Stimulated activated CD4-positive, alpha-beta T cell treated with anti-CD3 and anti-CD28 coated beads, Interleukin-2, amount 100 ng/mL, for 4 hours (primary cell): ENCODE data around the gene LATS2.

Source experiments
- DNase-seq: peaks from one replicate; pipeline ENCODE4 v3.0.0-alpha.2; 2020; ENCODE audit warnings: low read depth

Gene LATS2

DNA sequence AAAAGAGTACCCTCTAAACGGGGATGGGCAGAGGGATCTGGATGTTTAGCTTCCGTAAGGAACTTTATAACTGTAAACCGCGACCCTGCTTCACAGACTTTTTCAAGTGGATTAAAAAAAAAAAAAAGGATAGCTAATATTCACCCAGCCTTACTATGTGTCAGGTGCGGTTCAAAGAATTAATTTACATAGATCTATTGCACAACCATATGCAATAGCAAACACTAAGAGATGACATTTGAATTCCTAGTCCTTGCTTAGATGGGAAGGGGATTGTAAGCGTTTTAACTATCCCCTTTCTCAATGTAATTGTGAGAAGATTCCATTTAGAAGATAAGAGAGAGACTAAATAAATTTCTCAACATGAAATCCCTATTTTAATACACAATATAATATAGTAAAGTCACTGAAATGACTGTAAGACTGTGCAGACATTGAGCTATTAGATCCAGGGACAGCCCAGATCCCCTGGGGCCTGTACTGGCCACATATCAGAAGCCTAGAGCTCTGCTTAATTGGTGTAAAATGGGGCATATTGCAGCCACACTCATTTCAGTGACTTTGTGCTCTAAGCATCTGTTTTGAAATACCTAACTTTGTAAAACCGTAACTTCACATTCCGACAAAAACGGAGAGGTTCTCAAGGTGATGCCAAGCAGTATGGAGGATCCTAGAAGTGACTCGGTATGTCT, 13.6 kb downstream of the LATS2 start:
- DNase-seq = no peak

DNA sequence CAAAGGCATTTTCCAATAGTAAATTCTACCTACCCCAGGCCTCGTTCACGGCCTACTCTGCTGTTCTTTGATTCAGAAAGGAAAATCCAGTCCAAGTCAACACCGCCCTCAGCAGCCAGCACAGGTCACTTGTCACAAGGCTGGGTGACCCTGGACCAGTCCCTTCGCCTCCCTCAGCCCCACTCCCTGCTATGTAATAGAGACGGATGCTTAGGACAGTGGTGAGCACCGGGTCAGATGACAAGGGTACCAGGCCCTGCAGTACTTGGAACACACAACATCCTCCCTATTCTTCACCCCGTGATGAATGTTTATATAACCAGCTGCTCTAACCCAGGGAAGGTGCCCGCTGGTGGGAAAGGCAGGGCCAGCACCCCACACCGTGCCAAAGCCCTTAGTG, 14.3 kb downstream of the LATS2 start:
- DNase-seq = no peak

DNA sequence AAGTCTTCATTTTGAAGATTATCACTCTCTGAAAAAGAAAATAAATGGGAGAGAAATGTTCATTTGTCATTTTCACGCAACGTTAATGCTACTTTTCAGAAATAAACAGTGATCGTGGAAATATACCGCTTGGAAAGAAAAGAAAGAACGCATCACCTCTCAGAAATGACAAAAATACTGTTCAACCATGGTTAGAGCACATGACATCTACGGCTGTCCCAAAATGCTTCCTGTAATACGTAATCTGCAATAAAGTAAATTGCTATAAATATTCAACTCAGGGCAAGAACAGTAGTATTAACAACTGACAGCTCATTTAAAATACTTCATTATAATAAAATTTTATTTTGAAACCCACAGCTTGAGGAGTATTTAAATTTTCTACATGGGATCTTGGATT, 15.2 kb downstream of the LATS2 start:
- no peak for DNase-seq

DNA sequence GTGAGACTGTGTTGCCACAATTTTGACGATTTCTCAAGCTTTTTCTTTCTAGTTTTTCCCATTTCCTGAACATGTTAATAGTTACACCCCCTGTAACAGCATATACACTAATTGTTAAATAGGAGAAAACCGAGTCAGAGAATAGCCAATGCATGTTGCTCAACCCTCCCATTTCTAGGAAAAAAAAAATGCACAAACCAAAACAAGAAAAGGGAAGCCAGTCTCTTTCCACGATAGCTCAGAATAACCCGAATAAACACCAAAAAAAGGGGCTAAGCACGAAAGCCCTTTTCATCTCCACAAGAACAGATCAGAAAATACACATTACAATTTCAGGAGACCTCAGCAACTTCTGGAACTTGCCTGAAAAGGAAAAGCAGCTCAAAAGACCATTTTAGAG, 16.3 kb downstream of the LATS2 start:
- no peak for DNase-seq

DNA sequence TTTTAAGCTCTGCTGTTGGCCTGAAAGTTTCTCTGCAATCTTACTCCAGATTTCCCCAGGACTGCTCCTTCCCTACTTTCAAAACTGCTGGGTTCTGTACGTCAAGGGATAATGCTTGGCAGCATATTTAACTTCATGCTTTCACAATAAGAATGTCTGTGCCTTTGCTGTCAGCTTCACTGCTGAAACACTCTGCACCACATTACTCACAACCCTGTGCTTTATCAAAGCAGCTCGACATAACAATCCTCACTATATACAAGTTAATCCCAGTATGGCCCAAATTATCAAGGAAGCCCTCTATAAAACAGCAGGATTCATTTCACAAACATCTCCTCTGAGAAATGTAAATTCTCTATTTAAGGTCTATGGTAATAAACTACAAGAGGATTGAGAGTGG, 17.5 kb downstream of the LATS2 start:
- DNase-seq = no peak

DNA sequence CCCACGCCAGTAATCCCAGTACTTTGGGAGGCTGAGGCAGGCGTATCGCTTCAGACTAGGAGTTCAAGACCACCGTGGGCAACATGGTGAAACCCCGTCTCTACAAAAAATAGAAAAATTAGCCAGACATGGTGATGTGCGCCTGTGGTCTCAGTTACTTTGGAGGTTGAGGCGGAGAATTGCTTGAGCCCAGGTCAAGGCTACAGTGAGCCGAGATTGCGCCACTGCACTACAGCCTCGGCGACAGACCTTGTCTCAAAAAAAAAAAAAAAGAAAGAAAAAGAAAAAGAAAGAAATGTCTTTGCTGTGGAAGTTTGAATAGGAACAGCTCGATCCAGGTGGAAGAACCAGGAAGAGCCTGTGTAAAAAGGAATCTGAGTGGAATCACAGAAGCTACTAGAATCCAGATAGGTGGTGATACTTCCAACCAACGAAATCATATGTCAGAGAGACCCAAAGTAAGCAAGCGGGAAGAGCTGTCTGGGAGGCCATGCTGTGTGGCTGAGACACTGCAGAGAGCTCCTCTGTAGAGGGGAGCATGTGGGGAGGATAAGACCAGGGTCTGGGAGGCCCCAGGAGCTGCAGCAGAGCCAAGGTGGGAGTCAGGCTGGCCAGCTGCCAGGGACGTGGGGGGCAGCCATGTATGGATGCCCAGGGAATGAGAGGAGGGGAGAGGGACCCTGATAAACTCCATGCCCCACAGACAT, 21.1 kb downstream of the LATS2 start:
- DNase-seq = no peak

DNA sequence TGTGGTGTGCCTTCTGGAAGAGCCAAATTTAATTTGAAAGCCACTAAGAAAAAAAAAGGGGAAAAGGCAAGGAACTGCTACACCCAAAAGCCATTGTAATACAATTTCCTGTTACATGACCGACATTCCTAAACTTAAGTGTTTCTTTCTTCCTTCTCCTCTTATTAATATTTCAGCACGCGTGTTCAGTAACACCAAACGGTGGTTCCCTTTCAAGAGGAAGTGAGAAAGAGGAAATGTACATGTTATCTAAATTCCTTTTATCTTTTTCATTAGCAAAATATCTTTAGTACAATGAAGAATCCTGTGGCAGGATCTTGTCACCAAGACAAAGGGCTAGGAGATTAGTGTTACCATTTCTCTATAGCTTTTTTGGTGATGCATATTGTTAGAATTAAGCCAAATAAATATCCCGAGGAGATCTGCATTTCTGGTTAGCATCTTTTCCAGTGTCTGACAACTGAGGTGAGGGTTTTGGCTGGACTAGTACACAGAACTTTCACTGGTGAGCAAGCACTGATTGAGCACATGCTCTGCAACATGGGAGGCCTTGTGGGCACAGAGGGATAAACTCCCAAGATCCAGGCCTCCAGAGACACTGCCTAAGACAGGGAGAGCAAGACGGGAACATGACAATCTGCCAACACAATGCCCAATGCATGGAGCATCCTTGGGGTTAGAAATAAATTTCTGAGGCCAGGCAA, 22.1 kb downstream of the LATS2 start:
- no peak for DNase-seq

DNA sequence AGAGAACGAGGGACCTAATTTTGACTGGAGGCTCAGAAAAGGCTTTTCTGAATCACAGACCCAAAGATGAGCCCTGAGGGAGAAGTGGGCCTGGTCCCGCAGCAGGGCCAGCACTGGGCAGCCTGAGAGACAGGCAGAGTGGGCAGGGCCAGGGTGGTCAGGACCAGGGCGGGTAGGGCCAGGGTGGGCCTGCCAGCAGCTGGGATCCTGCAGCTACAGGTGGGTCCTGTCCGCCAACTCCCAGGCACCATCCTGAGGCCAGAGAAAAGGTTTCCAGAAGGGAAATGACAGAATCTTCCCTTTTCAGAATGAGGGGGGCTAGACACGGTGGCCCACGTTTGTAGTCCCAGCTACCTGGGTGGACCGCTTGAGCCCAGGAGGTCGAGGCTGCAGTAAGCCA, 23.7 kb downstream of the LATS2 start:
- DNase-seq = no peak

DNA sequence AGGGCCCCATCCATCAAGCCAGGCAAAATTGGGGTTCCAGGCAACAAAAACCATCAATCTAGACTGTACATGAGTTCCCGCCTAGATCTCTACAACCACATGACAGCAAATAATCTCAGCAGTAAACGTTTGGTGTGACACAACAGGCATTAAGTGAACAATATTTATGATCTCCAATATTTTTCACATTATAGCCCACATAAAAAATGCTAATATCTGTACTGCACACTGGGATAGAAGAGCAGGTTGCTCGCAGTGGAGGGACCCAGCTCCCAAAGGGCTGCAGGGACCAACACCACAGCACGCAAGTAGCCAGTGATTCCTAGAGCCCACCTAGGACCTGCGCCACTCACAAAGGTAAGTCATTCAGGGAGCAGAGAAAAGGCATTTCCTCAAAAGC, 25.9 kb downstream of the LATS2 start:
- no peak for DNase-seq

DNA sequence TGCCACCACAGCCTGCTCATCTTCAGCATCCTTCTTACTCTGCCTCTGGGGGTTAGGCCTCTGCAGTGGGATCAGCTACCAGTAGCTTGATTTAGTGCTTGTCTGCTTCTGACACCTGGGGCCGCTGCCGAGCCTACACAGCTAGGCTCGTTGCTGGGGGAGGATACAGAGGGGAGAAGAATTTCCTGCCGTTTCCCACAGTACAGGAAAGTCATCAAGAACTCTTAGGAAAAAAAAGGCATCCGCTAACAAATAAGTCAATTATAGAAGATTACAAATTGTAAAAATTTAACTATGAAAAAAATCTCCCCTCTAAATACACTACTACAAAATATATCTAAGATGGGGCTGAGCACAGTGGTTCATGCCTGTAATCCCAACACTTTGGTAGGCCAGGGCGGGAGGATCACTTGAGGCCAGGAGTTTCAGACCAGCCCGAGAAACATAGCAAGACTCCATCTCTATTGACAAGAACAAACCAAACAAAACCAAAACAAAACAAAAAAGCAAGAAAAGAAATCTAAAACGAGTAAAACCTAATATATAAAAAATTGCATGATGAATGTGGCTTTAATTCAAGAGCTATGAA, 26.7 kb downstream of the LATS2 start:
- no peak for DNase-seq

DNA sequence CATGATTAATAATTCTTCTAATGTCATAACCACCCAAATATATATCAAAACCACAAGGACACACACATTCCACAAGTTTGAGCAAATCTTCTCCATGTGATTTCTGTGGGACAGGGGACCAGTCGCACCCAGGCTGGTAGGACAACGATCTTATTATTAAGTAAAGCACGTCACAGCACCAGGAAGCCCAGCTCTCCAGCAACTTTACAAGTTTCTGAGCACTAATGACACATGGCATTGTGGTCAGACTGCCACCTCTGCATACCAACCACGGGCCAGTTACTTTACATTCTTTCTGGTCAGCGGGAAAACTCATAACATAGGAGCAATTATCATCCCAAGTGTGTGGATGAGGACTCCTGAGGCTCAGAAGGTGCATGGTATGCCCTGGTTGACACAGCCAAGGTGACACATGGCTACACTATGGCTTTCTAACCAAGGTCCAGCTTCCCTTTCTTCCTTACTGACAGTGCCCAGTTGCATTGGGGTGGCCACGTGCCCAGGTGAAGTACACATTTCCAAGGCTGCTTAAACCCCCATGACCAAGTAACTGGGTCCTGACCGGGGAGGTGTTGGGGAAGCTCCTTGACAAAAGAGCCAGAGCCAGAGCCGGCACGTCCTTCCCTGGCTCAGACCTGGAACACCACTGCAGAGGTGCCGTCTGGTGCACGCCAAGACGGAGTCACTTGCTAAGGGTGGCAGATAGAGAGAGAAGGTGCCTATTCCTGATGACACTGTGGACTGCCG, 27.4 kb downstream of the LATS2 start:
- DNase-seq = no peak

DNA sequence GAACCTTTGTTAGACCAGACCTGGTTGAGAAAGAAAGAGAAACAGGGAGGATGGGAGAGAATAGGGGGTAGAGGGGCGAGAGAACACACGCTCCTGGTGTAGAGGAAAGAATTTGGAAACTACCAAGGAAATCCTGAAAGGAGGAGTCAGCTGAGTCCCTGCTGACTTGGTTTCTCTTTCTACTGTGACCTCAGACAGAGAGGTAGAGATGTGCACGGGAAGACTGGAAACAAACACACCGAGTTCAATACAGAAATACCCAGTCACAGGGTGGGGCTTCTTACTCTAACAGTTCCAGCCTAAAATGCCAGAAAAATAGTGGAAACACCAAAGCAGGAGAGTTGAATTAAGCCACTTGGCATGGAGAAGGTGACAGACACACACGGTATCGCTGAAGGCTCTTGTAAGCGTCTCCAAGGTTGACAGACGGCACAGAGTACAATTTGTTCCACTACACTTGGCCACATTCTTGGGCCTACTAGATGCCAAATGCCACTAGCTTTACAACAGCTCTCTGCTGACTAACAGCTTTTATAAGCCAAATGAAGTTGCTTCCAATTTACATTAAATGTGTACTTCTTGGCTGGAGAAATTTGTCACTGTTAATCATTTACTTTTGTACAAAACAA, 28.1 kb downstream of the LATS2 start:
- no peak for DNase-seq

DNA sequence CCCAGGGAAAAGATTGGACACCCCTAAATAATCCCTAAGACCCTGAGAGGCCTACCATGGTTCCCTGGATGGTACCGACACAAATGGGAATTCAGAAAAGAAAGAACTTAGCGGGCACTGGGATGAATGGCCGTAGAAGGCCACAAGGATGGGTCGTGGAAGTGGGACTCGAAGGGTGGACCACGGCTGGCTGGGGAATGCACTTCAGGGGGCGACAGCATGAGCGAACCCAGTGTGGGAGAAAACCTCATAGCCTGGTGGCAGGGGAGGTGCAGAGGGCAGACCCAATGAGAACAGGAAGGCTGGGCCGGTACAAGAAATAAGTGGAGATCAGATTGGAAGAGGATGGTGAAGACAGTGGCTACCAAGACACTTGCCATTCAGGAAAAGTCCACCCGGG, 28.7 kb downstream of the LATS2 start:
- DNase-seq = no peak

DNA sequence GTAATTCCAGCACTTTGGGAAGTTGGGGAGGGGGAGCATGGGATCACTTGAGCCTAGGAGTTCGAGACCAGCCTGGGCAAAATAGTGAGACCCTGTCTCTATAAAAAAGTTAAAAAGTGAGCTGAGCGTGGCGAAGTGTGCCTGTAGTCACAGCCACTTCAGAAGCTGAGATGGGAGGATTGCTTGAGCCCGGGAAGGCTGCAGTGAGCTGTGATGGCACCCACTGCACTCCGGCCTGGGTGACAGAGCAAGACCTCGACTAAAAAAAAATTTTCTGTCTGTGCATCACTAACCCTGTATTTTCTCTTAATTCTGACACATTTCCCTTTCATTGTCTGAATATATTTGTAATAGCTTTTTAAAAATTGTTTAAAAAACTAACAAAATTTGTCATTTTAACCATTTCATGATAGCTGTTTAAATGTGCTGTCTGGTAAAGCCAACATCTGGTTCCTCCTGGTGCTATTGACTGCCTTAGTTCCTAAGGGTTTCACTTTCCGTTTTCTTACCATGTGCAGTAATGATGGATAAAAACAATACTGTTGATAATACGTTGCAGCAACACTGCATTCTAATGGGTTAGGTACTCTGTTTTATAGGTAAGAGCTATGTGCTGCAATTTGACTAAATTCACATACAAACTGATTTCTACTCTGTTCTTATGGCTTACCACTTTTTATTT, 29.7 kb downstream of the LATS2 start:
- DNase-seq = no peak

DNA sequence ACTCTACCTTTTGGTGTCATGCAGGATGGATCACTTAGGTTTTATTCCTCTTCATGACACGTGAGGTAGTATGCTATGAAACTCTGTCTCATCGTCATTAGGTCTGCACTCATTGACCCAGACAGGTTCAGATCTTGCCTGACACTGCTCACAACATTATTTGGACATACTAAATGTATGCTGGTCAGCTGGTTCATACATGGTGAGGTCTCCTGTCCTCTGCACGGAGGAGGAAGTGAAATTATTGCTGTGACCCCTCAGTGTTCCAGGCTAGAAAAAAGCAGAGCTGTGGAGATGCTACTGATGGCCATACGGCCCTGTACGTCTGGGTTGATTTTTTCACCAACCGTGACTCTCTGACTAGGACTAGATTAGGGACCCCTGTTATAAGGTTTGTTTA, 35.8 kb downstream of the LATS2 start:
- no peak for DNase-seq

DNA sequence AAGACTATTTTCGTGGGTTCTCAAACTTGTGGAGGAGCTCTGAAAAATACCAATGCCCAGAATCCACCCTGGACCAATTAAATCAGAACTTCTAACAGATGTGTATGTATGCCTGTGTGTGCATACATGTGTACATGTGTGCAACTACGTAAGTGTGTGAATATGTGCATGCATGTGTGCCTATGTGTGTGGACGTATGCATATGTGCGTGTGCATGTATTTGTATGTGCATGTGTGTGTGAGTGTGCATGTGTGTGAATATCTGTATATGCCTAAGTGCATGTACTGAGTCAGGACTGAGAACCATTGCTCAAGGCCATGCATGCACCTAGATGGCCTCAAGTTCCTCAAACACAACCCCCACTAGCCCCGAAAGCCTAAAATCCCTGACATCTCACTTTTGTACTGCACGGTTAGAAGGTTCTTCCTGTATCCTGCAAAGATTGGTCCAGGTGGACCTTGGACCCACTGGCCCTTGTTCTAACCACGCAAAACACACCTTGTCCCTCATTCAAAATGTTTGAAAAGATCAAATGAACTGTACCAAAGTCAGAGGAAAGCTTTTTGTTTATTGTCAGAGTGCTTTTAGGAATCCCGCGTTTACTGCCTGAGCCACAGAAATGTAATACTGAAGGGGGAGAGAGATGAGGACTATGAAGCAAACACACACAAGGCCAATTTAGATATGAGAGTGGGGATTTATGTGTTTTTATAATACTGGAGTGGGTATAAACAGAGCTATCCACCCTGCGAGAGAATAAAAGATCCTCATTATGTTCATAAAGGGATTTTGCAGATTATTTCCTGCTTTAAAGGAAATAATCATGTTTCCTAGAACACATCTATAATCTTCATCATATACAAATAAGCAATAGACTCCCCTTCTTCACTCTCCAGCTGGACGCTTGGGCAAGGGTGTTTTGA, 39.1 kb downstream of the LATS2 start:
- DNase-seq = no peak

DNA sequence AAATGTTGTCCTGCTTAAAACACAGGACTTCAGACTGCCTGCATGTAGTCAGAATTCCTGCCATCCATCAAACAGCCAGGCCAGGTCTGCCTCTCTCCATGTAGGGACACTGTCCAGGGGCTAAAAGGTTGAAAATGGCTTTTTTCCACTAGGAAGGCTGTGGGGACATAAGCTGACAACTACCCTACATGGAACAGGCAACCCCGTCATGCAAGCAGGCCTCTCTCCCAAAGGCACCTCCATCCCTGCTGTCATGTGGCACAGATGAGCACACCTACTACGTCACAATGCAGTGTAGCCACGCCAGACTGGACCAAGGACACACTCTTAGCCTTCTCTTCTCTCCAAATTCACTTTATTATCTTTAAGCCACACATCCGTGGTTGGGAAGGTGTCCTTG, 40.8 kb downstream of the LATS2 start:
- no peak for DNase-seq

DNA sequence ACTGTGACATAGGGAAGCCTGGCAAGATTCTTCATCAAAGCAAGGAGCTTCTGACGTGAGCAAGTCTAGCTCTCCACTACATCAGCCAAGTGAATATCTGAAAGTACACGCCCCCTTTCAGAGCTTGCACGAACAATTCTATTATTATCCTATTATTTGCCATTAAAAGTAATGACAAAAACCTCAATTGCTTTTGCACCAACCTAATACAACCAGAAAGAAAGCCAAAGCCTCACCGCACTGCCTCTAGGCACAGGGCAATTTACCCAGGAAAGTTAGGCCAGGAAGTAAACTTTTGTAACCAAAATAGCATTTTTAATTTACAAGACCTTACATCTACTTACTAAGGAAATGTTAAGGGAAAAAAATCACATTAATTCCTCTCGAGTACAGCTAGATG, 41.2 kb downstream of the LATS2 start:
- DNase-seq = no peak

DNA sequence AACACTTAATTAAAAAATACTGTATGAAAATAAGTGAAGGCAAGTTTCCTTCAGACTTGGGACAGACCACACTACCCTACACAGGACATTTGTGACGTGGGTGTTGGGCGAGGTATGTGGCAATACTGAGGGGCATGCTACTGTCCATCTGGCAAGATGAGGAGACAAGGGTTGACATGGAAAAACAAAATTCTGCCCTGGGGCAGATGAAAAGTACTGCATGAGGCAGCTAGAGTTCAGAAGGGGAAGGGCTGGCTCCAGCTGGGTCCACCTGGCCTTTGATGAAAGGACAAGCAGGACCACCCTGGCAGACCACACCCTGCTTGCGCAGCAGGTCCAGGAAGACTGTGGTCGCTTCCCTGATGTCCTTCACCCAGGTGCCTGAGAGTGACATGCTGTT, 43.2 kb downstream of the LATS2 start:
- DNase-seq = no peak

DNA sequence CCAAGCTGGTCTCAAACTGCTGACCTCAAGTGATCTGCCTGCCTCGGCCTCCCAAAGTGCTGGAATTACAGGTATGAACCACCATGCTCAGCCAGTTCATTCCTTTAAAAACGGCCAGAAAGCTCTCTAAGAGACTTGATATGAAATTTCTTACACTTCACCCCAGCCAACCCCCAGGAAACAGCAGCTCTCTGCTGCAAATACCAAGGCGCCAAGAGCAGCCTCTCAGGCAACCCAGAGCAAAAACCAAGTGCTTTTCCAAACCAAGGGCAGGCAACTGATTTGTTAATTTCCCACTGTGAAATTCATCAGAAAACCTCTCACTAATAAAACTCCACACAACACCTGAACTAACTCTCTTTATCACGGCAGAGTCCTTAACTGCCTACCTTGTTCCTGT, 44.9 kb downstream of the LATS2 start:
- no peak for DNase-seq
